GM19395 (cell line): ENCODE results near the gene RNF31.
"Not testable (repeated sequence)": the region's sequence is repeated elsewhere in the genome, so short reads cannot be mapped to it uniquely, and the experiment has no call there.

Experiments used
- ATAC-seq: cut with Tn5 transposase; IDR thresholded peaks from one replicate; pipeline ENCODE4 v1.9.1; 2021; ENCODE audit warnings: mild to moderate bottlenecking, moderate library complexity; ENCODE audit not compliant: unreplicated experiment

RNF31 gene

GRCh38 chr14:24197056-24197450 lies 49.8 kb downstream of the RNF31 start:
- ATAC-seq, result no peak

- ATAC-seq, result no peak
Measured at GRCh38 chr14:24198814-24199524, 51.7 kb downstream of the RNF31 start.

- not testable (repeated sequence) for ATAC-seq
Measured at GRCh38 chr14:24202538-24202937, 55.2 kb downstream of the RNF31 start.

- ATAC-seq, result not testable (repeated sequence)
Measured at GRCh38 chr14:24203249-24203886, 56.1 kb downstream of the RNF31 start.

- ATAC-seq, result no peak
Measured at GRCh38 chr14:24204163-24205146, 57.2 kb downstream of the RNF31 start.

GRCh38 chr14:24206260-24207103 lies 59.2 kb downstream of the RNF31 start:
- no peak for ATAC-seq

- no peak for ATAC-seq
Measured at GRCh38 chr14:24207104-24207551, 59.8 kb downstream of the RNF31 start.

- ATAC-seq, result no peak
Measured at GRCh38 chr14:24207625-24208024, 60.3 kb downstream of the RNF31 start.
